ENCODE measurements around the gene SLC13A3.

The SLC13A3 gene

DNA sequence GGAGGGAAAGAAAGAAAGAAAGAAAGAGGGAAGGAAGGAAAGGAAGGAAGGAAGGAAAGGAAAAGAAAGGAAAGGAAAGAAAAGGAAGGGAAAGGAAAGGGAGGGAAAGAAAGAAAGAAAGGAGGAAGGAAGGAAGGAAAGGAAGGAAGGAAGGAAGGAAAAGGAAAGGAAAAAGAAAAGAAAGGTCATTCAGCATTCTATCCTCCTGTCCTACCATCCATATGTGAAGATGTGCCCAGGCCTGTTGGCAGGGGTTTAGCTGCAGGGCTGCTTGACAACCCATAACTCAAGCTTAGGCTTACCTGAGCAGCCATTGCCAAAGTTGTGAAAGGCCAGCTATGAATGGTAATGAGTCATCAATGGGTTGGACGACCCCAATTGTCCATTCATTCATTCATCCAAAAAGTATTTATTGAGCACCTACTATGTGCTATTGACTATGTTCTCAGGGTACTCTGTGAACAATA lies 50.9 kb downstream of the SLC13A3 start:
- no peak for TF ChIP-seq CTCF (IDR thresholded peaks at IDR 0.05; ENCODE audit: low read depth, low read length, missing control alignments)
- in situ Hi-C loops (cut with HindIII; ENCODE audit: low sequenced_read_pairs), result no loop called here
- DNase-seq (ENCODE audit: low read depth), result no peak
- no peak overlapping the region for H3K4me3 ChIP-seq (ENCODE audit: low read depth, low read length)

GRCh38 chr20:46599227-46599987 lies 51.9 kb downstream of the SLC13A3 start:
- no peak for DNase-seq (ENCODE audit: low read depth)
- H3K4me3 ChIP-seq (ENCODE audit: low read depth, low read length), result no peak overlapping the region
- in situ Hi-C loops (cut with HindIII; ENCODE audit: low sequenced_read_pairs), result no loop called here
- TF ChIP-seq CTCF (IDR thresholded peaks at IDR 0.05; ENCODE audit: low read depth, low read length, missing control alignments), result no peak

GRCh38 chr20:46595933-46596332 lies 55.3 kb downstream of the SLC13A3 start:
- no peak for TF ChIP-seq CTCF (IDR thresholded peaks at IDR 0.05; ENCODE audit: low read depth, low read length, missing control alignments)
- DNase-seq (ENCODE audit: low read depth), result no peak
- no peak overlapping the region for H3K4me3 ChIP-seq (ENCODE audit: low read depth, low read length)
- in situ Hi-C loops (cut with HindIII; ENCODE audit: low sequenced_read_pairs), result no loop called here

DNA sequence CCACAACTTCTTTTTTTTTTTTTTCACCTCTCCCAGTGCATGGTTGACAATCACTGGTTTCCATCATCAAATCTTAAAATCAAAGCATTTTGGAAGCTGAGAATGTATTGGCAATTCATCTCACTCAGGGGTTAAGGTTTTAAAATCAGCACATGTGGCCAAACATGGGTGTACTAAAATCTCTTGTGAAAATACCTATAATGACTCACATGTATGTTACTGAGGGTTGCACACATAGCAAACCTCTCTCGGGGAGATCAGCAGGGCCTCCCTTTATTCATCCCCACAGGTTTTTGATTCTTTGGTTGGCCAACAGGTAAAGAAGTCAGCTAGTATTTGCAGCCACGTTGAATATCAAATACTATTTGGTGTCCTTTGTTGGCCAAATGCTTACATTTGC lies 56.5 kb downstream of the SLC13A3 start:
- no peak for DNase-seq (ENCODE audit: low read depth)
- TF ChIP-seq CTCF (IDR thresholded peaks at IDR 0.05; ENCODE audit: low read depth, low read length, missing control alignments), result no peak
- in situ Hi-C loops (cut with HindIII; ENCODE audit: low sequenced_read_pairs), result no loop called here
- no peak overlapping the region for H3K4me3 ChIP-seq (ENCODE audit: low read depth, low read length)

GRCh38 chr20:46592580-46593362 lies 58.5 kb downstream of the SLC13A3 start:
- no peak for DNase-seq (ENCODE audit: low read depth)

GRCh38 chr20:46590443-46590842 lies 60.8 kb downstream of the SLC13A3 start:
- H3K4me3 ChIP-seq (ENCODE audit: low read depth, low read length), result no peak overlapping the region
- no peak for TF ChIP-seq CTCF (IDR thresholded peaks at IDR 0.05; ENCODE audit: low read depth, low read length, missing control alignments)
- in situ Hi-C loops (cut with HindIII; ENCODE audit: low sequenced_read_pairs), result no loop called here
- DNase-seq (ENCODE audit: low read depth), result no peak

More at GRCh38 chr20:46592580-46593362, 58.5 kb downstream of the SLC13A3 start:
- in situ Hi-C loops (cut with HindIII; ENCODE audit: low sequenced_read_pairs), result no loop called here
- H3K4me3 ChIP-seq (ENCODE audit: low read depth, low read length), result no peak overlapping the region
- TF ChIP-seq CTCF (IDR thresholded peaks at IDR 0.05; ENCODE audit: low read depth, low read length, missing control alignments), result no peak

All from astrocyte of the cerebellum (primary cell).